Right atrium auricular region (tissue), 2 donors: Measurements from ENCODE around the gene STK38L. TPM values are rescaled to one million over a fixed set of nuclear protein-coding genes. Genes with fewer than 3 reads are reported as not detected.
A peak's percentile ranks its signal among the peaks of the same experiment; 100 is the strongest.

Experiments
- DNase-seq: peaks from one replicate; pipeline ENCODE4 v3.0.0-alpha.2; 2019; ENCODE audit warnings: low spot score
- H3K27ac ChIP-seq, 2 donors: fragments of 200-600 bp; sonication (generic); 1 replicate in 1 of 2; 2 replicates in 1 of 2; pipeline ENCODE4 v1.5.1; 2016 to 2019
- H3K27me3 ChIP-seq, 2 donors: fragments of 200-600 bp; sonication (generic); one replicate each; pipeline versions ENCODE4 v1.5.1 to v1.6.0; 2017 to 2019
- H3K36me3 ChIP-seq: fragments of 200-600 bp; sonication (generic); one replicate; pipeline ENCODE4 v1.5.1; 2016
- H3K4me1 ChIP-seq, 2 donors: fragments of 200-600 bp; sonication (generic); one replicate each; pipeline versions ENCODE4 v1.5.1 to v1.6.0; 2017 to 2019
- H3K4me3 ChIP-seq, 2 donors: fragments of 200-600 bp; sonication (generic); 1 replicate in 1 of 2; 2 replicates in 1 of 2; pipeline ENCODE4 v1.5.1; 2017 to 2019; ENCODE audit warnings: mild to moderate bottlenecking in 1 of 2, moderate library complexity in 1 of 2
- H3K9me3 ChIP-seq, 2 donors: fragments of 200-600 bp; sonication (generic); one replicate each; pipeline ENCODE4 v1.5.1; 2019
- CTCF ChIP-seq, 2 donors: fragments of 200-600 bp; sonication (generic); IDR thresholded peaks; one replicate each; pipeline ENCODE4 v1.5.1; 2019; ENCODE audit warnings: antibody characterized with exemption in 2 of 2
- total RNA-seq, 2 donors: library from RNA; depleted of rRNA; stranded (reverse); fragments of >200 nt; gene quantifications; one replicate each; pipeline ENCODE4 v1.1.0, GENCODE V29; 2016

The STK38L gene
- total RNA-seq, 2 donors from 2014 or later: 65.9 to 93.2 TPM

DNA sequence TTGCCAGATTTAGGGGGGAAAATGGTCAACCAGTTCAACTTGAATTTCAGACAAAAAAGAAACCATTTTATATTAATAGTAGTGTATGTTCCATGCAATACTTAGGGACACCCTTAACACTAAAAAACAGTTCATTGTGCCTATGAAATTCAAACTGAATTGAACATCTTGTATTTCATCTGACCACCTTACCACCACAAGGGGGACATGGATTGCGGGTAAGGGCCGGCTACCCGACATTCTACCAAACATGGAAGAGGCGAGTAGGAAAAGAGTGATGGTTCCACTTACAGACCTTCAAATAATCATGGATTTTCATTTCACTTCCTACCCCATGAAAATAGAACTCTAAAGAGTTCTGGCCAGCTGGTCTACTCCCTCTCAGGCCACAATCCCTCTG lies 10.3 kb upstream of the STK38L start:
- Histone ChIP-seq H3K27ac (no peak overlapping the region), H3K36me3 (no peaks in the 10 kb centered on the region), H3K9me3 (no peaks in the 10 kb centered on the region), H3K4me1 (no peaks in the 10 kb centered on the region), H3K4me3 (no peak overlapping the region), H3K27me3 (no peaks in the 10 kb centered on the region)
- DNase-seq: no peak
- TF ChIP-seq CTCF (IDR thresholded peaks at IDR 0.05): no peak

- H3K27ac ChIP-seq: no peak overlapping the region
- H3K4me1 ChIP-seq: no peaks in the 10 kb centered on the region
- no peak overlapping the region for H3K4me3 ChIP-seq
- no peak for TF ChIP-seq CTCF (IDR thresholded peaks at IDR 0.05)
- no peaks in the 10 kb centered on the region for H3K9me3 ChIP-seq
- no peaks in the 10 kb centered on the region for H3K27me3 ChIP-seq
- no peak for DNase-seq
- H3K36me3 ChIP-seq: no peaks in the 10 kb centered on the region
Observed at GRCh38 chr12:27236498-27236897, 7.6 kb upstream of the STK38L start.

DNA sequence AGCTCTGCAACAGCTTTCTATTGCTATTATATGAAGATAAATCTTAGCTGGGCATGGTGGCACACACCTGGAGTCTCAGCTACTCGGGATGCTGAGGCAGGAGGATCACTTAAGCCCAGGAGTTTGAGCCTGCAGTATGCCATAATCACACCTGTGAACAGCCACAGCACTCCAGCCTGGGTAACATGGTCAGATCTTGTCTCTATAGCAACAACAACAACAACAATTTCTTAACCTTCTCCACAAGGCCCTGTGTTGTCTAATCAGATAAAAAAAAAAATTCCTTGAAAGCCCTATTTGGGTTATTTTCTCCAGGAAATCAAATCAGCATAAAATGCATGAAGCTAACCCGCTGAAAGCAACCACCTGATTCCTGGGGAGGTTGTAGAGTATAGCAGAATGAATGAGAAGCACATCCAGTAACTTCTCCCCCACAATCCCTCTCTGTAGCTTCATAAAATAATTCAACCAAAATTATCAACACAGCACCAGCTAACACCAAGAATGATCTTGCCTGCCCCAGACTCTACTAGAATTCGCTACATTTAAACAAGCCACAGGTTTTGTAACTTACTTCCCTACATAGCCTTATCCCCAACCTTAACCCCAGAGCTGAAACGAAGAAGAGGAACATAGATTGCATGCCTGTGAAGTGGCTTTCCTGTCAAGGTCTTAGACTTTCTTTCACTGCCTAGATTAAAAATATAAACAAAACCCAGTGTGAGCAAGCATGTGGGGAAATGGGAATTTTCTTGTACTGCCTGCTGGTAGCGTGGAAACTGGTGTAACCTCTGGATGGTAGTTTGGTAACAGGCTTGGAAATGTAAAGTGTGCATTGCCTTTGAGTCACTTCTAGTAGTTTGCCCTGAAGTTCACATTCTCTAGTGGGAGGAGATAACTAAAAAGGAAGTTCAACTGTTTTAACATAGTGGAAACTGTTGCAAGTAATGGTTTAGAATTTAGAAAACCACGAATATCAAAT lies 6.0 kb upstream of the STK38L start:
- Histone ChIP-seq H3K4me1 (no peaks in the 10 kb centered on the region), H3K9me3 (no peaks in the 10 kb centered on the region), H3K36me3 (no peaks in the 10 kb centered on the region), H3K27me3 (no peaks in the 10 kb centered on the region), H3K27ac (no peak overlapping the region), H3K4me3 (no peak overlapping the region)
- DNase-seq: no peak
- no peak for TF ChIP-seq CTCF (IDR thresholded peaks at IDR 0.05)

- peaks cover 0 to 23% of the 10 kb centered on the region in 2 donors for H3K4me1 ChIP-seq
- H3K9me3 ChIP-seq: no peaks in the 10 kb centered on the region
- H3K27ac ChIP-seq: no peak overlapping the region
- no peaks in the 10 kb centered on the region for H3K27me3 ChIP-seq
- no peak for DNase-seq
- TF ChIP-seq CTCF (IDR thresholded peaks at IDR 0.05): no peak
- H3K36me3 ChIP-seq: no peaks in the 10 kb centered on the region
- H3K4me3 ChIP-seq: no peak overlapping the region
Observed at GRCh38 chr12:27243006-27243405, 1.1 kb upstream of the STK38L start.

DNA sequence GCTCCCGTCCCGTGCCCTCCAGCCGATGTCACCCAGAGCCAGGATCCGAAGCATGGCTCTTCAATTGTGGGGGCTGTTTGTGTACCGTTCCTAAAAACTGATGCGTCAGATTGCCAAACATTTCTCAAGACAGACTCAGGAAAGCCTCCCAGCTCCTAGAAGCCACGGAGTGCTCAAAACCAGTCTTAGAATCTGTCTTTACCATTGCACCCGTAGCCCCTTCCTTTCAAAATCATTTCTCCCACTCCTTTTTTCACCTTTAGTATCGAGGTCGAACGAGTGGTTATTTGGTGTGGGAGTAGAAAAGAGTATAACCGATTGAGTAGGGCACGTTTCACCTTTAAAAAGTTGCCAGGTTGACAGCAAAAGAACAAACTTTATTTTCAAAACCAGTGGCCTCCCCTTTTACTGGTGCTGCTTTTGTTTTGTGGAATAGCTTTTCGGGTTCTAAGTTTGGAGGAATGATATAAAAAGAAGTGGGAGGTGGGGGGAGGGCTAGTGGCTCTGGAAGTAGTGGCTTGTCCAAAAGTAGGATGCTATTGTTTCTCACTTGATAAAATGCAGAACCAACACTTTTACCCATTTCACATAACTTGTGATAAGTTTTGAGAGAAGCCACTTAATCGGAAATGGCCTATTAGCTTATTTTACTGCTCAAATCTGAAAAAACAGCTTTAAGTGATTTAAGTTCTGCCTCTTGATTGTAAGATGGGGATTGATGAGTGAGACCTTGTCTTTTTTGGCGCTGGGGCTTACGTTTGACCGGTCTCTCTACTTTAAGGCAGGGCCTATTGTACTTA lies 803 bp downstream of the STK38L start:
- peaks cover 0 to 38% of the 10 kb centered on the region in 2 donors for H3K4me1 ChIP-seq
- TF ChIP-seq CTCF (IDR thresholded peaks at IDR 0.05): no peak
- H3K4me3 ChIP-seq: peak overlapping the region; percentile 87 to 94
- H3K9me3 ChIP-seq: no peaks in the 10 kb centered on the region
- H3K27me3 ChIP-seq: no peaks in the 10 kb centered on the region
- DNase-seq: no peak
- peak overlapping the region; percentile 96 to 97 for H3K27ac ChIP-seq
- no peaks in the 10 kb centered on the region for H3K36me3 ChIP-seq
